Endothelial cell (in vitro differentiated cells): Measurements from ENCODE around the gene GALNT3. TPM values are rescaled to one million over a fixed set of nuclear protein-coding genes. Genes with fewer than 3 reads are reported as not detected.

Experiments
- DNase-seq: peaks from one replicate; pipeline ENCODE4 v3.0.0; 2021; ENCODE audit warnings: low spot score
- H3K27ac Mint-ChIP-seq: one replicate; pipeline ENCODE4 v1.8.0; 2021; ENCODE audit warnings: mixed read lengths, inconsistent platforms; ENCODE audit not compliant: unreplicated experiment
- H3K27me3 Mint-ChIP-seq: one replicate; pipeline ENCODE4 v1.8.0; 2021; ENCODE audit warnings: mild to moderate bottlenecking, moderate library complexity, mixed read lengths, inconsistent platforms; ENCODE audit not compliant: unreplicated experiment
- H3K36me3 Mint-ChIP-seq: one replicate; pipeline ENCODE4 v1.8.0; 2021; ENCODE audit warnings: mild to moderate bottlenecking, low read depth, mixed read lengths, inconsistent platforms; ENCODE audit not compliant: unreplicated experiment
- H3K4me1 Mint-ChIP-seq: one replicate; pipeline ENCODE4 v1.8.0; 2021; ENCODE audit warnings: mild to moderate bottlenecking, mixed read lengths, inconsistent platforms; ENCODE audit not compliant: unreplicated experiment
- H3K4me3 Mint-ChIP-seq: one replicate; pipeline ENCODE4 v1.8.0; 2021; ENCODE audit warnings: mild to moderate bottlenecking, mixed read lengths, inconsistent platforms; ENCODE audit not compliant: unreplicated experiment
- H3K9me3 Mint-ChIP-seq: one replicate; pipeline ENCODE4 v1.8.0; 2021; ENCODE audit warnings: mixed read lengths, inconsistent platforms; ENCODE audit not compliant: unreplicated experiment
- long read RNA-seq: library from polyadenylated mRNA; unstranded; transcript quantifications from one replicate; pipeline ENCODE4 v2.0.0, GENCODE V29; 2020; ENCODE audit not compliant: unreplicated experiment
- total RNA-seq: library from RNA; stranded (reverse); fragmentation: NEBNext Ultra II Directional; extraction: Animal tissue kit (Norgen Biotek cat#: 25700); gene quantifications from one replicate; pipeline ENCODE4 v1.2.1, GENCODE V29; 2021; ENCODE audit not compliant: unreplicated experiment
- TF ChIP-seq, protein P1 (sequence below): fragments of 200-600 bp; sonication (generic); IDR thresholded peaks from one replicate; pipeline ENCODE4 v1.5.0; 2021; ENCODE audit warnings: antibody characterized with exemption; ENCODE audit not compliant: unreplicated experiment

The GALNT3 gene
- 3.6 TPM for total RNA-seq
- long read RNA-seq: 0 reads

DNA sequence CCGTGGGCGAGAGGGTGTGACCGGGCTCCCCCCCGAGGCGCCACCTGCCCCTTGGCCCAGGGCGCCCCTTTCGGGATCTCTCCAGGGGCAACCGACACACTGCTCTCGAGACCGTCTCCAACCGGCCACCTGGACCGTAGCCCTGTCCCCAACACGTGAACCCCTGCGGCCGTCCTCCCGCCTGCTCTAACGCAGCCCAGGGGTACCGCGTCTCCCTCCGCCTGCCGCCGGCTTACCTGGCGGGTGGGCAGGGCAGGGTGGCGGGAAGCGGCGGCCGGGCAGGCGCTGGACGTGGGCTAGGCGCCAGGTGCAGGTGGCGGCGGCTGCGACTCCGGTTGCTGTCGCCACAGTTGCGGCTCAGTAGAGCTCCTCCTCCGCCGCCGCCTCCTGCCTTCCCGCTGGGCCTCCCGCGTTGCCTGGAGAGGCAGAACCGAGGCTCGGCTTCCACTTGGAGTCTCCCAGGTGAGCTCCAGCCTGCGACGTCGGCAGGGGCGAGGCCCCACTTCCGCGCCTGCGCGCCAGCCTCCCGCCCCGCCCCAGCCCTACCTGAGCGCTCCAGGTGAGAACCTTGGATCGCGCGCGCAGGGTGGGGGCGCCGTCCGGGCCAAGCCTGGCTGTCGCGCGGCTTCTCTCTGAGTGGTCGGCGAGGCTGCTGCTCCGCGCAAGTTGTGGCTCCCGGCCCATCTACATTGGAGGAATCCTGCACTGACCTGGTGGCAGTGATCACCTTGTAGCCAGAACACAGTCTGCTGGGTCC lies at the start of gene GALNT3:
TSS of gene GALNT3 (minus strand) at position 469 of the 757 bp plus-strand sequence. CDS start 23,547 bp downstream, outside the sequence.
- Mint-ChIP-seq H3K9me3 (no peaks in the 10 kb centered on the region), H3K36me3 (no peaks in the 10 kb centered on the region), H3K27me3 (peaks cover 3% of the 10 kb centered on the region), H3K27ac (peak within 1 kb of the TSS; percentile 49), H3K4me3 (peak within 1 kb of the TSS; percentile 89), H3K4me1 (peaks cover 5% of the 10 kb centered on the region)
- TF ChIP-seq, protein P1, sequence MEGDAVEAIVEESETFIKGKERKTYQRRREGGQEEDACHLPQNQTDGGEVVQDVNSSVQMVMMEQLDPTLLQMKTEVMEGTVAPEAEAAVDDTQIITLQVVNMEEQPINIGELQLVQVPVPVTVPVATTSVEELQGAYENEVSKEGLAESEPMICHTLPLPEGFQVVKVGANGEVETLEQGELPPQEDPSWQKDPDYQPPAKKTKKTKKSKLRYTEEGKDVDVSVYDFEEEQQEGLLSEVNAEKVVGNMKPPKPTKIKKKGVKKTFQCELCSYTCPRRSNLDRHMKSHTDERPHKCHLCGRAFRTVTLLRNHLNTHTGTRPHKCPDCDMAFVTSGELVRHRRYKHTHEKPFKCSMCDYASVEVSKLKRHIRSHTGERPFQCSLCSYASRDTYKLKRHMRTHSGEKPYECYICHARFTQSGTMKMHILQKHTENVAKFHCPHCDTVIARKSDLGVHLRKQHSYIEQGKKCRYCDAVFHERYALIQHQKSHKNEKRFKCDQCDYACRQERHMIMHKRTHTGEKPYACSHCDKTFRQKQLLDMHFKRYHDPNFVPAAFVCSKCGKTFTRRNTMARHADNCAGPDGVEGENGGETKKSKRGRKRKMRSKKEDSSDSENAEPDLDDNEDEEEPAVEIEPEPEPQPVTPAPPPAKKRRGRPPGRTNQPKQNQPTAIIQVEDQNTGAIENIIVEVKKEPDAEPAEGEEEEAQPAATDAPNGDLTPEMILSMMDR: no peak
- DNase-seq: peak; percentile 26

DNA sequence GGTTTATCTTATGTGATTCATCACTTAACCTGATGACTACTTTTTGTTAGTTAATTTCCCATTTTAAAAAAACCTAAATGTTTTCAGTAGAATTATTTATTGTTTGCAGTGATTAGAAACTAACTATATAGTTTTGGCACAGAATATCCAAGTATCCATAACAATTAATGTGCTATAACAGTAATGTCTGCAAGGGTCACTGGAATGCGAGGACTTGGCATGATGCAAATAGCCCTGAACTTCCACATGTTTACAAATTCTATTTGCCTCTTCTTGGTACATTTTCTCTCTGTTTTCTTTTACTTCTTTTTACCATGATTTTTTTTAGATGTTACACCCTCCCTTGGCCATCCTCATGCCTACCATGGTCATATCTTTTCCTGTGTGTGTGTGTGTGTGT lies 49.3 kb upstream of the GALNT3 start:
- H3K27me3 Mint-ChIP-seq: no peaks in the 10 kb centered on the region
- TF ChIP-seq, protein P1: no peak
- H3K27ac Mint-ChIP-seq: no peak overlapping the region

DNA sequence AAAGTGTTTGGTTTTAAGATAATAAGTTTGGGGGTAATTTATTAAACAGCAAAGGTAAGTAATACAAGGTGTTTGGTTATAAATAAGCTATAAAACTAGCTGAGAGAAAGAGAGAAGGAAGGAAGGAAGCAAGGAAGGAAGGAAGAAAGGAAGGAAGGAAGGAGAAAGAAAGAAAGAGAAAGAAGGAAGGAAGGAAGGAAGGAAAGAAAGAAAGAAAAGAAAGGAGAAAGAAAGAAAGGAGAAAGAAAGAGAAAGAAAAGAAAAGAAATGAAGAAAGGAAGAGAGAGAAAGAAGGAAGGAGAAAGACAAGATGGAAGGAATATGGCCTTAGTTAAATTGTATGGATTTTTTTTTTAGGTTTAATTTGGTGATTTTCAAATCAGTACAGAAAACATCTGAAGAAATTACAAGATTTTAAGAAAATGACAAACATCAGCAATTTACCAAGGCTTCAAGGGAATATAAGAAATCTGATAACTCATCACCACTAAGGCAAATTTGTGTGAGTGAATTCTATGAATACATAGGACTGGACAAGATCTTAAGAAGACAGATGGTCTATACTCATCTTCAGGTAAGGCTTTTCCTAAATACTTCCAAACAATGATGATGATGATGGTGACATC lies 46.4 kb upstream of the GALNT3 start:
- Mint-ChIP-seq H3K9me3 (no peaks in the 10 kb centered on the region), H3K36me3 (peaks cover 15% of the 10 kb centered on the region), H3K4me1 (no peaks in the 10 kb centered on the region), H3K27me3 (no peaks in the 10 kb centered on the region), H3K4me3 (no peak overlapping the region), H3K27ac (no peak overlapping the region)
- TF ChIP-seq, protein P1: no peak
- DNase-seq: no peak

More for the DNA sequence above, 49.3 kb upstream of the GALNT3 start:
- no peak overlapping the region for H3K4me3 Mint-ChIP-seq
- no peak for DNase-seq
- no peaks in the 10 kb centered on the region for H3K9me3 Mint-ChIP-seq
- peaks cover 15% of the 10 kb centered on the region for H3K36me3 Mint-ChIP-seq
- no peaks in the 10 kb centered on the region for H3K4me1 Mint-ChIP-seq

DNA sequence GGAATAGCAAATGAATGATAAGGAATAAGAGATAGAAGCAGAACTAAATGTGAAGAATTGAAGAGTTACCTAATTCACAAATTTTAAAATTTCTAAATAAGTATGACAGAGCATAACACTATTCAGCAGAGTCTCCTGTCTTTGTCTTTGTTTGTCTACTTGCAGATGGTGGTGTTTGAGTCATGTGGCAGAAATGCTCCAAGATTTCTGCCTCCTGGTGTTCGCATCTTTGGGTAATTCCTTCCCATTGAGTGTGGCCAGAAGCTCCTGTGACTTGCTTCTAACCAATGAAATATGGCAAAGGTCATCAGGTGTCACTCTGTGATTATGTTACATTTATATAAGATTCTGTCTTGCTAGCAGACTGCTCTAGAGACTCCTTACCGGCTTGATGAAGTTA lies 45.6 kb upstream of the GALNT3 start:
- Mint-ChIP-seq H3K36me3 (peaks cover 15% of the 10 kb centered on the region), H3K27me3 (no peaks in the 10 kb centered on the region), H3K27ac (no peak overlapping the region), H3K4me1 (no peaks in the 10 kb centered on the region), H3K9me3 (no peaks in the 10 kb centered on the region), H3K4me3 (no peak overlapping the region)
- no peak for DNase-seq
- TF ChIP-seq, protein P1: no peak

DNA sequence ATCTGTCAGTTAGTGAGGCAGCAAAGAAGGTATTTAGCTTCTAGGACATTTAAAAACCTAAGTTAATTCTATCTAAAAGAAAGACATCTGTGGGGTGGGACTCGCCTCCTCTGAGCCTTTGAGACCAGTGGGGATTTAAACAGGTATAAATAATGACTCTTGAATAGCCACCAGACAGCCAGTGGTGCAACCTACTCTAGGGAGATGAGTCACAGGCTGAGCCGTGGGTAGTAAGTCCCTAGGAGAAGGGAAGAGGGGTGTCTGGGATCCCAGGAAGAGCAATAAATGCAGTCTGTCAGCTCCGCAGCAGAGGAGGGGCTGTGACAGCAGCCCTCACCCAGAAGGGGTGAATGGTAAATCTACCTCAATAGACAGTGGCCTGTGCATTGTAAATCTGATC lies 43.1 kb upstream of the GALNT3 start:
- Mint-ChIP-seq H3K4me3 (no peak overlapping the region), H3K27ac (no peak overlapping the region)
- DNase-seq: no peak

More for the DNA sequence above, 43.1 kb upstream of the GALNT3 start:
- Mint-ChIP-seq H3K36me3 (peaks cover 15% of the 10 kb centered on the region), H3K9me3 (no peaks in the 10 kb centered on the region), H3K4me1 (no peaks in the 10 kb centered on the region), H3K27me3 (no peaks in the 10 kb centered on the region)
- TF ChIP-seq, protein P1: no peak
